ENCODE data around the gene THOC6. TPM values are rescaled to one million over a fixed set of nuclear protein-coding genes. Genes with fewer than 3 reads are reported as not detected.
A peak's percentile ranks its signal among the peaks of the same experiment; 100 is the strongest.
"Not testable (repeated sequence)": the region's sequence is repeated elsewhere in the genome, so short reads cannot be mapped to it uniquely, and the experiment has no call there.

The THOC6 gene
- total RNA-seq, 4 donors from 2014 or later: 16.5 to 19.1 (median 17.6) TPM

DNA sequence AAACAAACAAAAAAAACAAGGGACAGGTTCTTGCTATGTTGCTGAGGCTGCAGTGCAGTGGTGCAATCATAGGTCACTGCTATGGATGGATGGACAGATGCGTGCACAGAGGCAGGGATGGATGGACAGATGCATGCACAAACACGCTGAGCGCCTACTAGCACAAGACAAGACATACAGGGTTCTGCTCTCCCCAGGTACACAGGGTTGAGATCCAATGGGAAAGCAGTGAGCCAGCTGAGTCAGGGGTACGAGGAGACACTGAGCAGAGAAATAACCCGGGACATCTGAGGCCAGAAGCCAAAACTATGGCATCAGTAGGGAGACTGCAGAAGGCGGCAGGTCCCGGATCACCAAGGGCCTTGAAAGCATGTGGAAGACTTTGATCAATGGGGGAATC is 47.8 kb downstream of the THOC6 start:
- no peaks in the 10 kb centered on the region for H3K36me3 ChIP-seq
- DNase-seq: no peak

DNA sequence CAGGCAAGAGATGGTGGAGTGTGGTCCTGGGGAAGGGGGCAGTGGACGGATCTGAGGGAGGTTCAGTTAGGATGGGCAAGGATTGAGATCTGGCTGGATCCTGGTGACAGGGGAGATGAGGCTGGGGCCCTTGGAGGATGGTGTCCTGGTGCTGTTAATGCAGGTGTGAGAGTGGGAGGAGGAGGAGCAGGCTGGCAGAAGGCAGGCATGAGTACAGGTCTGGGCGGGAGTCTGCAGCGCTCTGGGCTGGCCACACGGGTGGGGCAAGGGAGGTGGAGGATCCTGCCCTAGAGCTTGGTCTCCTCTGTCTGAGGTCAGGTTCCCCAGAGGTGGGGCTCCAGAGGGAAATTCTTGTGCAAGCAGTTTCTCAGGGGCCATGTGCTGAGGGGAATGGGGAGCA is 48.3 kb downstream of the THOC6 start:
- intact Hi-C loops (cut with DNase I); H3K36me3 ChIP-seq; H3K4me3 ChIP-seq (replicated peaks in 1 of 3); H3K27ac ChIP-seq; H3K9me3 ChIP-seq; DNase-seq; H3K27me3 ChIP-seq: not testable (repeated sequence)
- peaks cover 0 to 12% of the 10 kb centered on the region in 2 donors for H3K4me1 ChIP-seq
- WGBS, 2 donors: 82% methylated on average over 4 of the region's 4 CpGs

More for the DNA sequence above, 47.8 kb downstream of the THOC6 start:
- Histone ChIP-seq H3K4me1 (peaks cover 0 to 12% of the 10 kb centered on the region in 2 donors), H3K9me3 (no peaks in the 10 kb centered on the region), H3K27me3 (no peaks in the 10 kb centered on the region), H3K4me3 (replicated peaks in 1 of 3) (no peak overlapping the region), H3K27ac (no peak overlapping the region)
- 83 to 84% methylated on average over 7 of the region's 7 CpGs for WGBS, 2 donors
- TF ChIP-seq, protein P1, sequence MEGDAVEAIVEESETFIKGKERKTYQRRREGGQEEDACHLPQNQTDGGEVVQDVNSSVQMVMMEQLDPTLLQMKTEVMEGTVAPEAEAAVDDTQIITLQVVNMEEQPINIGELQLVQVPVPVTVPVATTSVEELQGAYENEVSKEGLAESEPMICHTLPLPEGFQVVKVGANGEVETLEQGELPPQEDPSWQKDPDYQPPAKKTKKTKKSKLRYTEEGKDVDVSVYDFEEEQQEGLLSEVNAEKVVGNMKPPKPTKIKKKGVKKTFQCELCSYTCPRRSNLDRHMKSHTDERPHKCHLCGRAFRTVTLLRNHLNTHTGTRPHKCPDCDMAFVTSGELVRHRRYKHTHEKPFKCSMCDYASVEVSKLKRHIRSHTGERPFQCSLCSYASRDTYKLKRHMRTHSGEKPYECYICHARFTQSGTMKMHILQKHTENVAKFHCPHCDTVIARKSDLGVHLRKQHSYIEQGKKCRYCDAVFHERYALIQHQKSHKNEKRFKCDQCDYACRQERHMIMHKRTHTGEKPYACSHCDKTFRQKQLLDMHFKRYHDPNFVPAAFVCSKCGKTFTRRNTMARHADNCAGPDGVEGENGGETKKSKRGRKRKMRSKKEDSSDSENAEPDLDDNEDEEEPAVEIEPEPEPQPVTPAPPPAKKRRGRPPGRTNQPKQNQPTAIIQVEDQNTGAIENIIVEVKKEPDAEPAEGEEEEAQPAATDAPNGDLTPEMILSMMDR (IDR thresholded peaks at IDR 0.05): no peak
- no peak for TF ChIP-seq POLR2A (IDR thresholded peaks at IDR 0.05)
- intact Hi-C loops (cut with DNase I): no loop called here

DNA sequence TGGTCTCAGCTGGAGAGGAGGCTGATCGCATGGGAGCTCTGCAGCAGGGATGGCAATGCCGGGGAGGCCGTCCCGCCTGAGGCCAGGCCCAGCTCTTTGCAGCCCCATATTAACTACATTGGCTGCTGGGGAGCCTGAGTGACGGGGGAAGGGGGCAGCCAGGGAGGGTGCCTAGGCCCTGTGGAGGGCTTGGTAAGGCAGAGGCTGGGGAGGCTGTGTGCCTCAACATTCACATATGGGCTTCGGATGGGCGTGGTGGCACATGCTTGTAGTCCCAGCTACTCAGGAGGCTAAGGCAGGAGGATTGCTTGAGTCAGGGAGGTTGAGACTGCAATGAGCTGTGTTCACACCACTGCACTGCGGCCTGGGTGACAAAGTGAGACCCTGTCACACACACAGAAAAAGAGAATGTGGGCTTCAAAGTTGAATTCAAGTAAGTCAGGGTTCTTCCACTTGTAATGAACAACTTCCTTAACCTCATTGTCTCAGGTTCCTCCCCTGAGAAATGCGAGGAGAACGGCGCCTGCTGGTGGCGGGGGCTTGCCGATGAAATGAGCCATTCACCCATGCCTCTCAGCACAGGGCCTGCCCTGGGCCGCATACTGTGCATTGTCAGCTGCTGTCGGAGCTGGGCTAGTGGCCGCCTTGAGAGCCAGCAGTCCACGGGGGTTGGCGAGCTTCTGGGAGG is 48.9 kb downstream of the THOC6 start:
- H3K4me3 ChIP-seq (replicated peaks in 1 of 3); DNase-seq; H3K36me3 ChIP-seq; H3K4me1 ChIP-seq; H3K9me3 ChIP-seq; H3K27ac ChIP-seq; H3K27me3 ChIP-seq; intact Hi-C loops (cut with DNase I): not testable (repeated sequence)
- 75% methylated on average over 12 of the region's 18 CpGs; no CpG with 5 or more reads in 1 of the 2 donors for WGBS, 2 donors

DNA sequence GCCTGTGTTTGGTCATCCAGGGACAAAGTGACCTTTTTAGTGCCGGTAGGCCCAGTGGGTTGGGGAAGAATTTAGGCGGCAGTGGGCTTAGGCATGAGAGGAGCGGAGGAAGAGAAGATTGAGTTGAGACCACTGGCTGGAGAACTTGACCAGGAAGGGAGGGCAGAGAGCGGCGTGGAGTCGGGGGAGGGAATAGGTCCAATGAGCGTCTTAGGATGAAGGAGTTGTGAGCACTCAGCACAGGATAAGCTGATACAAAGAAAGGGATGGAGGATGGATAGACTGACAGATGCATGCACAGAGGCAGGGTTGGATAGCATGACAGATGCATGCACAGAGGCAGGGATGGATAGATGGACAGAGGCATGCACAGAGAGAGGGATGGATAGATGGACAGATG is 49.6 kb downstream of the THOC6 start:
- DNase-seq: no peak
- no peak overlapping the region for H3K27ac ChIP-seq
- H3K27me3 ChIP-seq: no peaks in the 10 kb centered on the region
- H3K4me1 ChIP-seq: peaks cover 0 to 3% of the 10 kb centered on the region in 2 donors
- no peak overlapping the region for H3K4me3 ChIP-seq (replicated peaks in 1 of 3)
- TF ChIP-seq, protein P1 (IDR thresholded peaks at IDR 0.05): no peak
- TF ChIP-seq POLR2A (IDR thresholded peaks at IDR 0.05): no peak
- 90 to 91% methylated on average over 7 of the region's 7 CpGs for WGBS, 2 donors
- H3K9me3 ChIP-seq: no peaks in the 10 kb centered on the region
- intact Hi-C loops (cut with DNase I): no loop called here
- no peaks in the 10 kb centered on the region for H3K36me3 ChIP-seq

DNA sequence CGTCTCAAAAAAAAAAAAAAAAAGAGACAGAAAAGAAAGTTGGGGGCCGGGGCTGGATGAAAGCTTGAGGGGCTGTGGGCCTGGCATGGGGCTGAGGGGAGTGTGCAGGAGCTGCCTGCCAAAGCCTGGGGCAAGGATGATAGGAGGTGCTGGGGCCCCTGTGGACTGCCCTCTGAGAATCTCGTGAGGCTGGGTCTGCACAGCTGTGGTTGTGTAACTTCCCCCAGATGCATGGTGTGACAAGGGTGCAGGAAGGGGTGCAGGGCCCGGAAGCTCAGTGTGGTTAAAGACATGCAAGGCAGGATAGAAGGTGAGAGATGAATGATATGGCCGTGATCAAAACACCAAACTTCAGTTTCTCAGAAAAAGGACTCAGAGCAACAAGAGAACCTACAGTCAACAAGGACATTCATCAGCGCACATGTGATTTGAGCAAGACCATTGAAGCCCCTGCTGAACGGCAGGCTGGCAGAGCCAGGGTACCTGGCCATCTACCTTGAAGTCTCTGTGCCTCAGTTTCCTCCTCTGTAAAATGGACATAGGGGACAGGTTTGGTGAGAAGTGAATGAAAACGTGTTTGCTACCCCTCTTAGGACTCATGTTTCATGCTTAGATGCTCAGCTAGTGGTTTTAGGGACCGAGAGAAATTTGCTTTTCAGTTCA is 51.2 kb downstream of the THOC6 start:
- TF ChIP-seq, protein P1 (IDR thresholded peaks at IDR 0.05): no peak
- TF ChIP-seq POLR2A (IDR thresholded peaks at IDR 0.05): no peak
- peak in 1 of 2 donors; percentile 29 for DNase-seq
- H3K9me3 ChIP-seq: no peaks in the 10 kb centered on the region
- no peaks in the 10 kb centered on the region for H3K36me3 ChIP-seq
- H3K27me3 ChIP-seq: no peaks in the 10 kb centered on the region
- no peaks in the 10 kb centered on the region for H3K4me1 ChIP-seq
- H3K4me3 ChIP-seq (replicated peaks in 1 of 3): no peak overlapping the region
- intact Hi-C loops (cut with DNase I): no loop called here
- no peak overlapping the region for H3K27ac ChIP-seq
- WGBS, 2 donors: 54 to 65% methylated on average over 7 to 9 of the region's 9 CpGs

DNA sequence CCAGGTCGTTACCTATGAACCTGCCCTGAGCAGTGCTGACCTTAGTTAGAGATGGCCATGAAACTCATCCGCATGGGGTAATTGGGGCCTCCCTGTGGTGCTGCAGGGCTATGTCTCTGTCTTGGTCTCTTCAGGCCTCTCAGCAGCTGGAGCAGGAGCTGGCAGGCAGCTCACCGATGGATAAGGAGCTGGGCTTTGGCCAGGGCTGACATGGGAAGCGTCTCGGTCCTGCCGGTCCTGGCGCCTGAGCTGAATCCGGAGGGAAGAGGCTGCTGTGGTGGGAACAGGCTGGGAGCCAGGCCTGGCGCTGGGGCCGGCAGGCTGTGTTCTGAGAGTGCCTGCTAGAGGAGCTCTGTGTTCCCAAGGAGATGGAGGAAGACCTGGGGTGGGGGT is 51.7 kb downstream of the THOC6 start:
- H3K27ac ChIP-seq: no peak overlapping the region
- H3K27me3 ChIP-seq: no peaks in the 10 kb centered on the region
- no peak for DNase-seq

DNA sequence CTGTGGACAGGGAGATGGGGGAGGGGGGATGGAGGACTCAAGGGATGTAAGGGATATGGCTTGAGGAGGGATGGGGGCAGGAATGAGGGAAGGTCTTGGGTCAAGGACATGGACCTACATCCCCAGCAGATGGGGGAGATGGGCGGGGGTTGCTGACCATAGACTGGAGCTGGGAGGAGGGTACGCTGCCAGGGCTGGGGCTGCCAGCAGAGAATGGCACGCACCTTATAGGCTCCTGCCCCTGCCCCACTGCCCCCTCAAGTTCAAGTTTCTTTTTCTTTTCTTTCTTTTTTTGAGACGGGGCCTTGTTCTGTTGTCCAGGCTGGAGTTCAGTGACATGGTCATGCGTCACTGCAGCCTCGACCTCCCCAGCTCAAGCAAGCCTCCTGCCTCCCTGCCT is 52.1 kb downstream of the THOC6 start:
- DNase-seq; intact Hi-C loops (cut with DNase I); H3K27me3 ChIP-seq; H3K9me3 ChIP-seq; H3K27ac ChIP-seq; H3K4me3 ChIP-seq (replicated peaks in 1 of 3); H3K36me3 ChIP-seq; H3K4me1 ChIP-seq: not testable (repeated sequence)
- WGBS, 2 donors: 89 to 92% methylated on average over 6 of the region's 6 CpGs

More for the DNA sequence above, 51.7 kb downstream of the THOC6 start:
- intact Hi-C loops (cut with DNase I): no loop called here
- Histone ChIP-seq H3K36me3 (no peaks in the 10 kb centered on the region), H3K4me1 (no peaks in the 10 kb centered on the region), H3K4me3 (replicated peaks in 1 of 3) (no peak overlapping the region), H3K9me3 (no peaks in the 10 kb centered on the region)
- 4 to 40% methylated on average over 9 to 10 of the region's 10 CpGs for WGBS, 2 donors
- TF ChIP-seq POLR2A (IDR thresholded peaks at IDR 0.05): no peak
- TF ChIP-seq, protein P1 (IDR thresholded peaks at IDR 0.05): no peak

All from thyroid gland (tissue), 4 donors.